ENCODE measurements around the gene CPS1.

The CPS1 gene

DNA sequence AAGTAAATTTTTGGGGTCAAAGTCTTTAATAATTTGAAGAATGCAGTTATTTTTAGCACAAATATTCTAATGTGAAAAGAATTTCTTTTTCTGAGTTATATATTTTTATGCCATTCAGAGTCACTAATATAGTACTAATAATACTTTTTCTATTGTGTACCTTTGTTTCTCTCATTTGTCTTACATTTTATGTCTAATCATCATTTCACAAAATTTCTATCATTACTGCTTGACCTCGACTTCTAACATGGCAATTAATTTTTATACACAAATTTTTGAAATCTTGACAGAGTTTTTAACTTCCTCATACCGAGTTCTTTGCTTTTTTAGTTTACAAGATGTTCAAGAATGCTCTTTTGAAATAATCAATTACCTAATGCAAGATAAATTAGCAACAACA is 8.4 kb upstream of the CPS1 start:
- DNase-seq, result no peak

DNA sequence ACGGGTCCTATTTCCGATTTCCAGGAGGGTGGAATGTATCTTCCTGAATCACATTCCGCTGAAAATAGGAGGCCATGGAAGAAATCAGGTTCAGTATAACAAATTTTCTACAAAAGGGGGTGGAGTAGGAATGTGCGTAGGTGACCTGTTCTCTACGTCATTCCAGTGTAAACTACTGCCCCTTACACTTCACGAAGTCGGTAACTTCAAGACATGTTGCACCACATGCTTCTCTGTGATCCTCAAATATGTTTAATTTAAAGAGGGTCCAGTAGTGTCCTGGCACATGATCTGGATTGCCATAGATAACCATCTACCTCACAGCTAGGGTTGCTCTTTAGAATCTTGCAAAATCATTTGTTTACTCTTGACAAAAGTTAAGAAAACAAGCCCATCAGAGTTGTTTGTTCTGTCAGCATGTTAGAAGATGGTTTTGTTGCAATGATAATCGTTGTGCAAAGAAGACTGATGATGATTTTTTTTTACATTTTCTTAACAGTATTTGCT is 7.5 kb upstream of the CPS1 start:
- no peak for DNase-seq

DNA sequence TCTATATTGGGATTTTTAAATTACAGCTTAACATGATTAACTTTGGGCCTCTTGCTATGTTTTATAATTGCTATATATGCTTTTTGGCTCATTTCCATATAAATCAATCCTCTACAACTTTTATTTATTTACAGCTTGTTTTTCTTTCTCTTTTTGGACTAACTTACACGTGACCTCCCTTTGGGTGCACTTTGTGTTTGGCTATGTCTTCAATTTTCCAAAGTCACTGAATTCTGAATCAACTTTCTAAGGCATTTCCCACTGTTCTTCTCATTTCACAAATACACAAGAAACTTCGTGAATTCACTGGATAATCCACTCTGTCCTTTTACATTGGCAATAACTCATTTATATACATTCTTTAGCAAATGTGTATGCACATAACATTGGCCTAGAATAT is 5.4 kb upstream of the CPS1 start:
- DNase-seq, result no peak

DNA sequence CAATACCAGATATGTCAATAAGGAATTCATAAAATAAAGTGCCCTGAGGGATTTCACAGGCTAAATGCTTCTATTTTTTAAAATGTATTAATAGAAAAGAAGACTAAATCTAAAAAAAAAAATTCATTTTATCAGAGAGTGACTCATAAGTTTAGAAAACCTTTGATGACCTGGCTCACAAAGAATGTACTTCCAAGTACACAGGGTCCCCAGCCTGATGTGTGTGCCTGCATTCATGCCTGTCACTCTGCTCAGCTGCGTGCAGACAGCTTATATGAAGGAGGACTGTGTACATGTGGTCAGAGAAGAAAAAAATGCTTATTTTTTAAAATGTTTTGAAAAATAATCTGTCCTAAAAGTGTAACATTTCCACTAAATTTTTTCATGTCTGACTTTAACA is 3.0 kb upstream of the CPS1 start:
- DNase-seq, result no peak

DNA sequence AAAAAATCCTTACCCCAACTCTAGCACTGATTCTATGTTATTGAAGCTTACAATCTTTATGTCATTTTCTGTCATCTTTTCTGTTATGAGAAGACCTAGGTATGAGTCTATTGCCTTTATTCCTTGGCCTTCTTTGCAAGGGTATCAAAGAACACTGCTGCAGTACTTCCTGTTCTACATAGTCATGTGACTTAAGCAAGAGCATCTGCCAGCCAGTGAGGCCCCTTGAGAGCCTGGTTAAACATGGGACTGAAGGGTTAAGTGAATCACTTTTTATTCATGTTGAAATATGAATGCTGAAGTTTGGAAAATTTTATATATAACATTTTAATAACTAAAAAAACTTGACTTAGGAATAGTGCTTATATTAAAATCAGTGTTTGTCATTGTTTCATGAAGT is 844 bp upstream of the CPS1 start:
- DNase-seq, result no peak

DNA sequence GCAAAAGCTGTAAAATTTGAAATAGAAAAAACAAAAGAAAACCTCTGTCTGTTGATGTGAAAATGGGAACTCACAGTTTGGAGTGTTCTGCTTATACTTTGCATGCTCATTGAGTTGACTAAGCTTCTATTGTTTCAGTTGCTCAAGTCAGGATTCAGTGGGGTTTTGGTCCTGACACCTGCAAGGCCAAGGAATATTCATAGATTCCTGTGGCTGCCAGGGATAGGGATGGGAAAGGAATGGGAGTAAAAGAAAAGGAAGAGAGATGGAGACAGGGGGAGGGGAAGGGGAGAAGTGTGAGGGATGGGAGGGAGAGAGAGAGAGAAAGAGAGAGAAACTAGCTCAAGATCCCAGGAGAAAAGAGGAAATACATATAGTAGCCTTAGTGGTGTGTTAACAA is 1.3 kb downstream of the CPS1 start:
- DNase-seq, result no peak

DNA sequence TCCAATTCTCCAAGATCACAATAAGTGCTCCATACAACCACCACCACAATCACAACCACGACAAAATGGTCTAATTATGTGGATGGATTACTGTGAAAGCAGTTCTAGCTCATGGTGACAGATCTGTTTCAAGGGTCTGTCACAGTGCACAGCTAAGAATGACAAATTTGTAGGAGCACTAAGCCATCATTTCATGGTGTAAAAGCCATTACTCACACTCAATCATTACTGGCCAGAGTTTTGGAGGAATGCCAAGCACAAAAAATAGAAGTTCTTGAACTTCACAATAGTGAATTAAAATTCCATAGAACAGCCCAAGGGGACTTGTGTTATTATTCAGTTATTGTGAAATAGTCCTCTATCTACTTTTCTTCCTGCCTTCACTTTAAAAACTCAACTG is 2.3 kb downstream of the CPS1 start:
- no peak for DNase-seq

DNA sequence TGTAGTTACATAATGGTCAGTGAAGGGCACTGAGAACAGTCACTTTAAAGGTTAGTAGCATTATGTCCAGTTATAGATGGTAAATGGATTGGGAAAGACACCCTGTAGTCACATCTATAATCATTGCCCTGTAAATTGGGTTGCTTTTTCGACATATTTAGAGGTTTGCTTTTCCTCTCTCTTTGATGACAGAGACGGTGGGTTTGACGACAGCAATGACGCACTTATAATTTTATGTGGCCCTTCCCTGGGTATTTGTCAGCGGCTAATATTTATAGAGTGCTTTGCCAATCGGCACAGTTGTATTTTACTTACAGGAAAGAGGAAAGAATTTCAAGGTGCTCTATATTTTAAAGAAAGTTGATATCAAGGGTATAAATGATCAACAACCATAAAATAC is 2.8 kb downstream of the CPS1 start:
- DNase-seq, result no peak

DNA sequence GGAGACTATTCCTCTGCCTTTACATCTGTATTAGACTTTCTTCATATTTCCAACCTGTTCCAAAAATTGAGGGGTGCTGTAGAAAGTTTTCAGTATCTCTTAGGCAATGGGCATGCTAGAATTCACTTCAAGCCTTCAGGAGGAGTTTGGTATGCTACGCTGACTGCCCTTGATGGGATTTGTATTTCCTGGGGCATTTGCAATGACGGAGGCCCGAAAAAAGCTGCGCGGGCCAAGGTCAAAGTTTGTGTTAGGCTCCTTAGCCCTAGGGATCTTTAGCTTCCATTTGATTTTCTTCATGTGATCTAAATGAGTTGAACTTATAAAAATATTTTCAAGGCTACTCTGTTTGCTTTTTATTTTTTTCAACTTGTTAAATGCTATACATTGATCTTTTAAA is 5.1 kb downstream of the CPS1 start:
- no peak for DNase-seq

DNA sequence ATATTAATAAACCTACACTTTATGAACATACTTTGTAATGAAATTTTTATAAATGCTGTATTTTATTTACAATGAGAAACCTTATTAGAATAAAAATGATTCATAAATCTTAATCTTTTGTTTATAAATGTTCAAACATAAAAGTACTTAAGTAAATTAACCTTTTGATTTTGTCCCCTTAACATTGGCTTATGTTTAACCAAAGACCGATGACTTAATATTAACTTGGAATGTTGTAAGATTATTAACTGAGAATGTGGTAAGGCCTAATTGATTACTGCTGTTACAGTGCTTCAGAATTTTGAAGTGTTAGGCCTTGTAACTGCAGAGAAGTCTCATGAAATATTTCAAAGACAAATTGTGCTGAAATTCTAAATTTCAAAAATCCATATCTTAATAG is 5.7 kb downstream of the CPS1 start:
- no peak for DNase-seq

DNA sequence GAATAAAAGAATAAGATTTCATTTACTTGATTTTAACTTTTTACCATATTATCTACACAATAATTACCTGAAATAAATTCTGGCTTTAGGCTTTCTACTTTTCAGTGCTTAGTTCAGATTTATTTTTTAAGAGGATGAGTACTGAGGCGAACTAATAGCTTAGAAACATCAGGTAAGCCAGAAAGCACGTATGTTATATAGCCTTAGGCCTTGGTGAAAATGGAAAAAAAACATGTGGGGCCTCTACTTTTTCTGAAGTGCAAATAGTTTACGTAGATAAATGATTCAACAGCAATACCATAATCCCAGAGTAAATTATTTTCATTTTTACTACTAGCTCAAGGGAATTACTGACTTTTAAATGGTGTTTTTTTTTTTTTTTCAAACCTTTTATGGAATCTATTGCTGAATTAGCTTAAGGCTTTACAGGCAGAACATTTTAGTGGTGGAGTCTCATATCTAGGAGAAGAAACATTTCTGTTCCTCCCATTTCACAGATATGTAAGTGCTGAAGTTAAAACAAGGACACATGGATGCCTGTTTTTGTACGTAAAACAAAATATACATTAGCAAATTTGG is 6.2 kb downstream of the CPS1 start:
- DNase-seq, result no peak

DNA sequence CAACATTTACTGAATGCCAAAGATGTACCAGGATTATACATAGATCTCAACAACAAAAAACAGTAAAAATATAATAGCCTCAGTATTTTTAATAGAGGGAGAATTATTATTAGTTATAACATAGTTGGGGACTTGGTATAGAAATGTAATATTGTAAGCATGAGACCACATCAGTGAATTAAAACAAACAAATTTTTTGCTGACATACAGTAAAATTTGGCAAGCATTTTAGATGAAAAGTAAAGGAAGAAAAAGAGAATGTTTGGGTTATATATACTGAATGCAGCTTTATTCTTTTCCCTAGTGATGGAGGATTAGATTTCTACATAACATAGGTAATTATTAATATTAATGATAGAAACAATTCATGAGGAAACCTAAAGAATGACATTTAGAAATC is 10.9 kb downstream of the CPS1 start:
- no peak for DNase-seq

DNA sequence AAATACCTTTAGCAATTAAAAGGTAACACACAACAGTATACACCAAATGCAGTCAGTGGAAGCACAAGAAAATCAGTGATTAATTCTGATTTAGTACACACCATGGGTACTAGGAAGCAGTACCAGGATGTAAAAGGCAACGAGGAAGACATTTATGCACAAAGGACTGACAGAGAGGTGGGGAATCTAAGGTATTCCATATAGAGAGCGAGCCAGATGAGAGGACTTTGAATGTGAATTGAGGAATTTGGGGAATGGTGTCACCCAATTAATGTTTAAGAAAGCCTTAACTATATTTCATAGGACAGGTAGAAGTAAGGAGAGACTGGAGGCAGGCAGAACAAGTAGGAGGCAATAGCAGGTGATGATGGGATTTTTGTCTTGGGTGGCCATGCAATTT is 11.7 kb downstream of the CPS1 start:
- DNase-seq, result no peak

DNA sequence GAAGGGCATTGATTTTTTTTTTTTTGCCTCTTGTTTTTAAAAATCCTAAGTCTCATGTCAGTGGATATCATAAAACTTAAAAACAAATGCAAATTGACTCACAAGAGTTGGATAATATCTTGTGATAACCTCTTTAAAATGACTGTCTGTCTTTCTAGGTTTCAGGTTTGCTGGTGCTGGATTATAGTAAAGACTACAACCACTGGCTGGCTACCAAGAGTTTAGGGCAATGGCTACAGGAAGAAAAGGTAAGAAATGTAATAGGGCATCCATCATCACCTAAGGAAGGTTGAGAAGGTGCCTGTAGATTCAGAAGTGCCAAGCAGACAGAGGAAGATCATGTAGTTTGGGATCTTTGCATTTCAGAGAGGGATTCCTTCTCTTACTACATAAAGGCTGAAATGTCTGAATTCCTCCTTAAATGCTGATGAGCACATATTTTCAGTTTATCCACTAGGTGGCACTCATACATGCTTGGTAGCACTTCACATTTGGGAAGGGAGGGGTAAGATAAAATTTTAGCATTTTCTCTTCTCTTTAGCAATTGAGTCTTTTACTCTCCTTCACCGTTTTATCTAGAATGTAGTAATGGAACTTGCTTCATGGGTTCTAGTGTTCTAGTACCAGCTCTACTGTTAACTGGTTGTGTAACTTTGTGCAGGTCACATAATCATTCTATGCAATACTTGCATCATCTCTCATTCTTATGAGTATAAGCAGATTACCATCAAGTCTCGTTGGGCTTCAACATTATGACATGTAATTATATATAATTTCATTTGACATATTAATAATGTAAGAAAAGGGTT is 21.1 kb downstream of the CPS1 start:
- peak in 1 of 2 donors; percentile 40 for DNase-seq

DNA sequence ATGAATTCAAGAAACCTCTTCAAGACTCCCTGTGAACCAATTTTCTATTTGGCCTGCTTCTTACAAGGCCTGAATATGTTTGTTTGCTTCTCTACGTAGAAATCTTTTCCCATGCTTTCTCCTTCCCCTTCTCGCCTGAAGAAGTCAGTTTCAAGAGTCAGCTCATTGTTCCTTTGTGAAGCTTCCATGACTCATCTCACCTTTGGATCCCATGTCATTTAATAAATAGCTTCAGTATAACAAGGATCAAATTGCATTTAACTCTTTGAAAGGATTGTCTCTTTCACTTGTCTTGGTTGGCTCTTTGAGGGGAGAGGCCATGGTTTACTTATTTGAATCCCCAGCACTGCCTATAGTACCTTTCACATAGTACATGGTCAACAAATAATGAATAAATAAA is 28.4 kb downstream of the CPS1 start:
- no peak for DNase-seq

DNA sequence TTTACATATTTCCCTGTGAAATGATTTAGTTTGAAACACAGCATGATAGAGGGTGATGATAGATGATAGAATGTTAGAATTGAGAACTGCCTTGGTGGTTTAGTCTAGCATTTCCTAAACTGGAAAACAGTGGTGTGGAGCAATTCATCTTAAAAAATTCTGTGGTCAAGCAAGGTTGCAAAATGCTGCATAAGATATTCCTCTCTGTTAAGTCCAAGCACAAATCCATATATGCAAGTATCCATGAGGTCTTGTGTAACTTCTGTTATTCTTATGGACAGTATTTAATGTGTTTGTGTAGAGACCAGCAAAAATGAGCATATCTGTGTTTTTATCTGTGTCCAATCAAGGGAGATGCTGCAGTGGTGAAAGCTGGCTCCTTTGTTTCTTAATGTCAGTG is 30.0 kb downstream of the CPS1 start:
- no peak for DNase-seq

DNA sequence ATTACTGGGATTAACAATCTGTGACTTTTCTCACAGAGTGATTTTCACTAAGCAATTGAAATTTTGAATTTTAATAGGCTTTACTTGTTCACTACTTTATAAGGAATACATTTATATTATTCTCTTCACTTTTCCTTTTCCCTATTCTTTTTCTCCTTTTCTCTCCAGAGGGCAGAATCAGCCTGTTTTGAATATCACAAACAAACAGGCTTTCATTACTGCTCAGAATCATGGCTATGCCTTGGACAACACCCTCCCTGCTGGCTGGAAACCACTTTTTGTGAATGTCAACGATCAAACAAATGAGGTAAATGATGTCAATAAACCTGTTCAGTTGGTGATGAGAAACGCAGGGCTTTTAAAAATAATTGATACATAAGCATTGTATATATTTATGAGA is 35.3 kb downstream of the CPS1 start:
- DNase-seq, result no peak

DNA sequence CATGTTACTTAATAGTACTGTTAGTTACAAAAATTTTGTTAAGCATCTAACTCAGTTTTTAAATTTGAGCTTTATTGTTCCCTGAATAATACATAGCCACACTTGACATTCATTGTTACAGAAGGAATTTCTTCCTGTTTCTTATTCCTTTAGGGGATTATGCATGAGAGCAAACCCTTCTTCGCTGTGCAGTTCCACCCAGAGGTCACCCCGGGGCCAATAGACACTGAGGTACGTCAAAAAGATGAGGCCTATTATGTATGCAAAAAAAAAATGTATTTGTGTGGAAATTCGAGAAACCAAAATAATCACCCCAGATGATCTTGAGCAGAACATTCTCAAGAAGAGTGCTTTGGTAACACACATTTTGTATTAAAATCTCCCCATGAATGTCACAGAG is 36.3 kb downstream of the CPS1 start:
- DNase-seq, result no peak

DNA sequence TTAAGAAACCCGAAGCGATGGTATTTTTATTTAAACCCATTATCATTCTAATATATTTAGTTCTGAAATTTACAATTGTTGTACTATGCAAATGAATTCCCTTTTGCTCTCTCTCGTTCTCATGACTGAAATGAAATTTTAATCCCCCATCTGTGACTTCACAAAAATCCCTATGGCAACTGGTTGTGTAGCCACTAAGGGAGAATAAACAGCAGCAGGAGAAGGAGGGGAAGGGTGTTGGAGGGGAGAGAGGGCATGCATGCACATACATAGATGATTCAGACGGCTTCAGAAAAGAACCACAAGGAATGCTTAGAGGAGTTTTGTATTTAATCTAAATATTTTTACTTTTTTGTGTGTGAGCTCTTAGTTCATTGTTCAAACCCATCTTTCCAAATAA is 36.8 kb downstream of the CPS1 start:
- DNase-seq, result no peak

DNA sequence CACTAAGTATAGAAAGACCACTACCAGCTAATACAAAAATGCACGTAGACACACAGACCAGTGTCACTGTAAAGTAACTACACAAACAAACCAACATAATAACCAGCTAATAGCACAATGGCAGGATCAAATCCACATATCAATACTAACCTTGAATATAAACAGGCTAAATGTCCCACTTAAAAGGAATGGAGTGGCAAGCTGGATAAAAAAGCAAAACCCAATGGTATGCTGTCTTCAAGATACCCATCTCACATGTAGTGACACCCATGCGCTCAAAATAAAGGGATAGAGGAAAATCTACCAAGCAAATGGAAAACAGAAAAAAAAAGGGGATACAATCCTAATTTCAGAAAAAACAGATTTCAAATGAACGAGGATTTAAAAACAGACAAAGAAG is 41.8 kb downstream of the CPS1 start:
- DNase-seq, result no peak

DNA sequence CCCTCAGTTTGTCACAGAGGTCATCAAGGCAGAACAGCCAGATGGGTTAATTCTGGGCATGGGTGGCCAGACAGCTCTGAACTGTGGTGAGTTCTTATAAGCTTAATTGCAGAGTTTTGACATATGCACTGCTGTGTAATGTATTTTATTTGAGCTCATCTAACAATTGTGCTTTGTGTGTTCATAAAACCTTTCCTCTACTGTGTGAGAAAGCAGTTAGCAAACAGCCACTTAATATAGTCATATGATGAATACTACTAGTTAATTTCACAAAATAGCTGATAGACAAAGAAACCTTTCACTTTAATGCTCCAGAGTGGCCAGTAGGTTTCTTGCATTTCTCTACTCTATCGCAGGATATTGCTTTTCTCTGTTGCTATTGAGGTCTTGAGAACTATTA is 43.1 kb downstream of the CPS1 start:
- DNase-seq, result no peak

DNA sequence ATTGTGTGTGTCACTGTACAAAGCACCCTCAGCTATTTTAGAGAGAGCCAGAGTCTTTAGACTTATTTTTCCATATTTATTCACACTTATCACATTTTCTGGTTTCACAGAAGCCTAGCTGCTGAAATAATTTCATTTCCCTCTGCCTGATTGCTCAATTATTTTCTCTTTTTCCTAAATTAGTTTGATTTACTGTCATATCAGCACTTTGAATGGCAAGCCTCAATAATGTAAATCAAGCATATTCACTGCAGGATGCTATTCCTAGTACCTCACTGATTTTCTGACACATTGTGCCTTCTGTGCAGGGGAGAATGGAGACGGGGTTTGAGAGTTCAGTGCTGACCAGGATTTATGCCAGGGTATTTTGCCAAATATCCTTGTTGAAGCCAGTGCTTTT is 48.3 kb downstream of the CPS1 start:
- no peak for DNase-seq

DNA sequence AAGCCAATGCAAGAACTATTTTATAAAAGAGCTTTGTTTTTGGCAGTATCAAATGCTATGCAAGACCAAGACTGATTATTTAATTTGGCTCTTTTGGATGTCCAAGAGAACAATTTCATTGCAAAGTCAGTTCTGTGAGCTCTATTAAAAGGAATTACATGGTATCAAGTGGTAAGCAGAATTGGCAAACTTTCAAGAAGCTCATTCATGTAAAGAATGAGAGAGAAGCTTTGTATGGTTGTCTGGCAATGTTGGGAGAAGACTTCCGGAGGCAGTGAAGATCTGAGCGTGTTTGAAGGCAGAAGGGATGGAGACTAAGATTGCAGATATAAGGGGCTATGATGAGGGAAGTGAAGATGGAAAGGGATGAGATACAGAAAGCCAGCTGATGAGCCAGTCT is 49.6 kb downstream of the CPS1 start:
- no peak for DNase-seq

DNA sequence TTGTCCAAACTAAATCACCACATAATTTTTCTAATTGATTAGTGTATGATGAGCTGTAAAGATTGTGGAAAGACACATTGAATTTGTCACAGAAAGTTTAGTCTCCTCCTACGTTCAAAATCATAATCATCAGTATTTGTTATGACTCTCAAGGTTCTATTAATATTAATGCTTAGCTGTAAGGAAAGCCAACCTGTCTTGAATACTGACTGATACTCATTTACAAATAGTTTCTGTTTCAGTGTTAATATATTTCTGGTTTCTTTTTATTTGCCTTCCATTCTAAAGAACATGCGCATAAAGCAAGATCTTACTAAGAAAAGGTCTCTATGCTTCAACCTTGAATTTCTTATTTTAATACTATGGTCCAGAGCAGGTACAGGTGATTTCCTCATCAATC is 55.1 kb downstream of the CPS1 start:
- DNase-seq, result no peak

DNA sequence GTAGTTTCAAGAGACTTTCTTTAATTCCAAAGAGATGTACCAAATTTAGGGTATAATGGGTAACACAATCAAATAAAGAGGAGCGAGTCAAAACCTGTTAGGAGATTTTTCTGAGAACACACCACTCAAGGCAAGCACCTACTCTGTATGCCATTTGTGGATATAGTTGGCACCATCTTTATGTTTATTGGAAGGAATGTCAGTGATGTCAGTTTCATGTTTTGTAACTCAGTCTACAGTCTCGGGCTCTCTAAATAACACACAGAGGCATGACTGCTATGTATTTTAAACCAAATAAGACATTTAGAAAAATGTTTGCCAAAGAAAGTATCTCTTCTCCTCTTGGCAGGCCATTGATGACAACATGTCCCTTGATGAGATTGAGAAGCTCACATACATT is 59.7 kb downstream of the CPS1 start:
- no peak for DNase-seq

All from CD4-positive, alpha-beta T cell treated with Interleukin-4 for 1 hour (primary cell).